WTC11 (cell line): ENCODE data around the gene BOC. TPM values are rescaled to one million over a fixed set of nuclear protein-coding genes. Genes with fewer than 3 reads are reported as not detected.
A peak's percentile ranks its signal among the peaks of the same experiment; 100 is the strongest.

Experiments used
- ATAC-seq: fragments of 200-7000 bp; cut with Tn5 transposase; 2 replicates; pipeline ENCODE4 v1.10.0; 2021; ENCODE audit warnings: mild to moderate bottlenecking, moderate library complexity
- CTCF ChIA-PET: fragments of 300-600 bp; sonication (Branson Sonifier 250); formaldehyde crosslinking; loops from one replicate; lab custom pipeline; 2021; ENCODE audit warnings: antibody characterized with exemption; lab: Charles Lee
- POLR2A ChIA-PET: fragments of 350-600 bp; sonication (Branson Sonifier 250); formaldehyde crosslinking; loops from one replicate; lab custom pipeline; 2021; ENCODE audit warnings: antibody characterized with exemption; lab: Charles Lee
- DNase-seq: peaks from one replicate; pipeline ENCODE4 v3.0.0; 2021; ENCODE audit warnings: low spot score
- H3K27ac Mint-ChIP-seq: 2 replicates; pipeline ENCODE4 v1.8.0; 2021; ENCODE audit warnings: mixed read lengths
- H3K27me3 Mint-ChIP-seq: 2 replicates; pipeline ENCODE4 v1.8.0; 2021; ENCODE audit warnings: low read depth, mild to moderate bottlenecking, moderate library complexity, mixed read lengths
- H3K36me3 Mint-ChIP-seq: 2 replicates; pipeline ENCODE4 v1.8.0; 2021; ENCODE audit warnings: mixed read lengths
- H3K4me1 Mint-ChIP-seq: 2 replicates; pipeline ENCODE4 v1.8.0; 2022; ENCODE audit warnings: mixed read lengths
- H3K4me3 Mint-ChIP-seq: 2 replicates; pipeline ENCODE4 v1.8.0; 2021; ENCODE audit warnings: mild to moderate bottlenecking, moderate library complexity, mixed read lengths
- H3K9me3 Mint-ChIP-seq: 2 replicates; pipeline ENCODE4 v1.8.0; 2021; ENCODE audit warnings: mixed read lengths
- ELF4 ChIP-seq: sonication (generic); formaldehyde crosslinking; IDR thresholded peaks from 2 replicates; pipeline ENCODE4 v1.8.1; 2022; ENCODE audit warnings: low read depth, mild to moderate bottlenecking, moderate library complexity, missing genetic modification reagents
- EMX1 ChIP-seq: fragments of 250-450 bp; sonication (Bioruptor Pico); IDR thresholded peaks from 2 replicates; pipeline ENCODE4 v1.8.0; 2021; ENCODE audit warnings: mild to moderate bottlenecking
- JUN ChIP-seq: sonication (generic); formaldehyde crosslinking; IDR thresholded peaks from 2 replicates; pipeline ENCODE4 v1.8.0; 2023; ENCODE audit warnings: mild to moderate bottlenecking, missing genetic modification reagents
- OVOL2 ChIP-seq: fragments of 250-450 bp; sonication (Bioruptor Pico); IDR thresholded peaks from 2 replicates; pipeline ENCODE4 v1.9.0; 2021; ENCODE audit warnings: mild to moderate bottlenecking, borderline replicate concordance
- RELA ChIP-seq: sonication (generic); formaldehyde crosslinking; IDR thresholded peaks from 2 replicates; pipeline ENCODE4 v1.8.1; 2022; ENCODE audit warnings: missing genetic modification reagents, mild to moderate bottlenecking, borderline replicate concordance
- RORB ChIP-seq: fragments of 250-450 bp; sonication (Bioruptor Pico); IDR thresholded peaks from 2 replicates; pipeline ENCODE4 v1.9.0; 2021; ENCODE audit warnings: mild to moderate bottlenecking
- SOX15 ChIP-seq: fragments of 250-450 bp; sonication (Bioruptor Pico); IDR thresholded peaks from 2 replicates; pipeline ENCODE4 v1.9.0; 2021; ENCODE audit warnings: mild to moderate bottlenecking
- ZBTB21 ChIP-seq: sonication (generic); formaldehyde crosslinking; IDR thresholded peaks from 2 replicates; pipeline ENCODE4 v1.8.1; 2023; ENCODE audit warnings: mild to moderate bottlenecking, missing genetic modification reagents, borderline replicate concordance
- ZNF317 ChIP-seq: sonication (generic); formaldehyde crosslinking; IDR thresholded peaks from 2 replicates; pipeline ENCODE4 v1.8.1; 2023; ENCODE audit warnings: low read depth, mild to moderate bottlenecking, moderate library complexity, missing genetic modification reagents, borderline replicate concordance
- ZNF396 ChIP-seq: fragments of 250-450 bp; sonication (Bioruptor Pico); IDR thresholded peaks from 2 replicates; pipeline ENCODE4 v1.8.0; 2021; ENCODE audit warnings: mild to moderate bottlenecking, moderate library complexity, borderline replicate concordance
- ZNF416 ChIP-seq: fragments of 250-450 bp; sonication (Bioruptor Pico); IDR thresholded peaks from 2 replicates; pipeline ENCODE4 v1.9.0; 2021; ENCODE audit warnings: mild to moderate bottlenecking, inconsistent platforms
- ZNF423 ChIP-seq: fragments of 250-450 bp; sonication (Bioruptor Pico); IDR thresholded peaks from 2 replicates; pipeline ENCODE4 v2.1.2; 2022; ENCODE audit warnings: mild to moderate bottlenecking, moderate library complexity
- ZNF671 ChIP-seq: fragments of 250-450 bp; sonication (Bioruptor Pico); IDR thresholded peaks from 2 replicates; pipeline ENCODE4 v1.8.0; 2021; ENCODE audit warnings: mild to moderate bottlenecking
- total RNA-seq: library from RNA; stranded (reverse); gene quantifications from 3 replicates; pipeline ENCODE4 v1.2.3, GENCODE V29; 2021
- TF ChIP-seq, protein P1 (sequence below): sonication (generic); formaldehyde crosslinking; IDR thresholded peaks from 2 replicates; pipeline ENCODE4 v1.8.0; 2022; ENCODE audit warnings: mild to moderate bottlenecking, missing genetic modification reagents
- TF ChIP-seq, protein P2 (sequence below): sonication (generic); formaldehyde crosslinking; IDR thresholded peaks from 2 replicates; pipeline ENCODE4 v1.8.0; 2023; ENCODE audit warnings: missing genetic modification reagents
- TF ChIP-seq, protein P3 (sequence below): sonication (generic); formaldehyde crosslinking; IDR thresholded peaks from 2 replicates; pipeline ENCODE4 v1.8.1; 2022; ENCODE audit warnings: low read depth, mild to moderate bottlenecking, moderate library complexity, missing genetic modification reagents, borderline replicate concordance
- TF ChIP-seq, protein P4 (sequence below): fragments of 200-600 bp; IDR thresholded peaks from 2 replicates; pipeline ENCODE4 v1.8.0; 2022; ENCODE audit warnings: antibody characterized with exemption
- TF ChIP-seq, protein P5 (sequence below): sonication (generic); formaldehyde crosslinking; IDR thresholded peaks from 2 replicates; pipeline ENCODE4 v1.8.1; 2022; ENCODE audit warnings: missing genetic modification reagents, borderline replicate concordance
- TF ChIP-seq, protein P6 (sequence below): sonication (generic); formaldehyde crosslinking; IDR thresholded peaks from 2 replicates; pipeline ENCODE4 v1.8.1; 2022; ENCODE audit warnings: mild to moderate bottlenecking, moderate library complexity, missing genetic modification reagents
- TF ChIP-seq, protein P7 (sequence below): sonication (generic); formaldehyde crosslinking; conservative IDR thresholded peaks from 2 replicates; pipeline ENCODE4 v1.8.1; 2022; ENCODE audit warnings: mild to moderate bottlenecking, missing genetic modification reagents
- TF ChIP-seq, protein P8 (sequence below): sonication (generic); formaldehyde crosslinking; IDR thresholded peaks from 2 replicates; pipeline ENCODE4 v1.8.1; 2023; ENCODE audit warnings: mild to moderate bottlenecking, missing genetic modification reagents

Gene BOC
- total RNA-seq, 1 experiment from 2014 or later = 8.0 TPM

DNA sequence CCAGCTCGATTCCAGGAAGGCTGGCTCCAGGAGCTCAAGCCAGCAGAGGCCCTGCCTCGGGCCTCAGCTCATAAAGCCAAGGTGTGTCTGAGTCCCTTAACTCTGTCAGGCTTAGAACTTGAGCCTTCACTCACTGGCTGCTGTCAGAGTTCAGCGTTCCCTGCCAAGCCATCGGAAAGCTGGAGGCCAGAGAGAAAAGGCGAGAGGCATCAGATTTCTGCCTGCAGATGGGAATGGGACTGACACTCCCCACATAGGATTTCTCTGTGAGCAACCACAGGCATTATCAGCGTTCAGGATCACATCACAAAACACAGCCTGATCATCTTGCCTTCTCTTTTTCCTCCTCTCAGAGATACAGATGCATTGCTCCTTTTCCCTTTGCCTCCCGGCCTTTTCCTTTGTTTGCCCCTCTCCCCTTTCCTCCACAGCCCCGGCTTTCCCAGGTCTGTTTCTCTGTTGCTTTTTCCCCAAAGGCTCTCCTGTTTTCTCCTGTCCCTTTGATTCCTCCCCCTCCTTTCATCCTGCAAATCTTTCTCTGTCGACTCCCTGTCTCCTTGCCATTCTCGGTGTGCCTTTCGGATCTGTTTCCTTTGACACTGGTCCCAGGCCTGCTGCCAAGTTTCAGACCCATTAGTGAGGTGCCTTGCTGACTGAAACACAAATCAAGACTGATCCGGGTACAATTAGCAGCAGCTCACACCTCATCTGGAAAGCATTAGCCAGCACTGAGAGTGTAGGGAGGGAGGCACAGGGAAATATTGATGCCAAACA lies 44.5 kb upstream of the BOC start (continued):
- TF ChIP-seq, protein P1, sequence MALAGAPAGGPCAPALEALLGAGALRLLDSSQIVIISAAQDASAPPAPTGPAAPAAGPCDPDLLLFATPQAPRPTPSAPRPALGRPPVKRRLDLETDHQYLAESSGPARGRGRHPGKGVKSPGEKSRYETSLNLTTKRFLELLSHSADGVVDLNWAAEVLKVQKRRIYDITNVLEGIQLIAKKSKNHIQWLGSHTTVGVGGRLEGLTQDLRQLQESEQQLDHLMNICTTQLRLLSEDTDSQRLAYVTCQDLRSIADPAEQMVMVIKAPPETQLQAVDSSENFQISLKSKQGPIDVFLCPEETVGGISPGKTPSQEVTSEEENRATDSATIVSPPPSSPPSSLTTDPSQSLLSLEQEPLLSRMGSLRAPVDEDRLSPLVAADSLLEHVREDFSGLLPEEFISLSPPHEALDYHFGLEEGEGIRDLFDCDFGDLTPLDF = no peak

DNA sequence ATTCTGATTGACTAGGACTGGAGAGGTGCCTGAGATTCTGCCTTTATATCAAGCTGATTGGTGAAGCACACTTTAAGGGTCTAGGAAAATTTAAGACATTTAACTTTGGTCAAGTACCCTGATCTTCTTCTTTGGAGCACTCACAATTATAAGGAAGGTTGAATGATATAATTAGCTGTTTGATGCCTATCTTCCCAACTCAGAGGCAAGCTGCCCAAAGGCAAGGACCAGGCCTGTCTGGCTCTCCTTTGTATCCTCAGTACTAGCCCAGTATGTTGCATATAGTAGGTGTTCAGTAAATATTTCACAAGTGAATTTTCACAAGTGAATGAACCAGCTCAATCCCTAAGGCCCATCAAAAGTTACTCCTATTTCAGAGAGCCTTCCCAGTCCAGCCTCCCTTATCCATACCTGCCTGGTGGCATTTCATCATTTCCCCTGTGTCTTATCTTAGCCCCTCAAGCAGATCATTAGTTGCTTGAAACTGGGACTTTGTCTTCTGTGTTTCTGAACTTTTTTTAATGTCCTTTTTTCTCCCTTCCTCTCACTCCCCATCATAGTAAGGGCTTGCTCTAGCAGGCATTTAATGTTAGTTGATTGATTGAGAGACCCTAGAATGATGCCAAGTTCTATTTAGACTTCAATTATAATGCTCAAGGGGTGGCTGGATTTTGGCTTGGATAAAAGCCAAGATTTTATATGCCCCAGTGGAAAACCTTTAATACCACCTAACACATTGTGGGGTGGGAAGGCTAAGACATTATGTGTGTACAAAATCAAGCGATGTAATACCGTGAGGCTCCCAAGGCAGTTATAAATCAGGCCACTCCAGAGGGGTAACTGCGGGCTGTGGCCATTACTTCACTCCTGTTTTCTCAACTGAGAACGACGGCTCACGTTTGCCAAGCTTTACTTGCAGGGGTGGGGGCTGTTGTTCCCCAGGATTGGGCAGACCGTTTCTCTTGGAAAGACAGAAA lies 43.2 kb upstream of the BOC start:
- H3K27me3 Mint-ChIP-seq = no peaks in the 10 kb centered on the region
- H3K9me3 Mint-ChIP-seq = peaks cover 5% of the 10 kb centered on the region
- DNase-seq (no peak), ATAC-seq (no peak)
- H3K4me1 Mint-ChIP-seq = peaks cover 16% of the 10 kb centered on the region
- H3K36me3 Mint-ChIP-seq = no peaks in the 10 kb centered on the region
- no peak overlapping the region for H3K27ac Mint-ChIP-seq
- no peak overlapping the region for H3K4me3 Mint-ChIP-seq
- CTCF ChIA-PET = no interaction called here
- TF ChIP-seq ZNF671 (CRISPR knock-in tag) (no peak), ZNF396 (CRISPR knock-in tag) (no peak), ZNF416 (CRISPR knock-in tag) (no peak), JUN (no peak), ZBTB21 (CRISPR knock-in tag) (no peak), EMX1 (CRISPR knock-in tag) (no peak), ZNF423 (CRISPR knock-in tag) (no peak)
- TF ChIP-seq, protein P2, sequence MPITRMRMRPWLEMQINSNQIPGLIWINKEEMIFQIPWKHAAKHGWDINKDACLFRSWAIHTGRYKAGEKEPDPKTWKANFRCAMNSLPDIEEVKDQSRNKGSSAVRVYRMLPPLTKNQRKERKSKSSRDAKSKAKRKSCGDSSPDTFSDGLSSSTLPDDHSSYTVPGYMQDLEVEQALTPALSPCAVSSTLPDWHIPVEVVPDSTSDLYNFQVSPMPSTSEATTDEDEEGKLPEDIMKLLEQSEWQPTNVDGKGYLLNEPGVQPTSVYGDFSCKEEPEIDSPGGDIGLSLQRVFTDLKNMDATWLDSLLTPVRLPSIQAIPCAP (CRISPR knock-in tag) = no peak
- TF ChIP-seq, protein P3, sequence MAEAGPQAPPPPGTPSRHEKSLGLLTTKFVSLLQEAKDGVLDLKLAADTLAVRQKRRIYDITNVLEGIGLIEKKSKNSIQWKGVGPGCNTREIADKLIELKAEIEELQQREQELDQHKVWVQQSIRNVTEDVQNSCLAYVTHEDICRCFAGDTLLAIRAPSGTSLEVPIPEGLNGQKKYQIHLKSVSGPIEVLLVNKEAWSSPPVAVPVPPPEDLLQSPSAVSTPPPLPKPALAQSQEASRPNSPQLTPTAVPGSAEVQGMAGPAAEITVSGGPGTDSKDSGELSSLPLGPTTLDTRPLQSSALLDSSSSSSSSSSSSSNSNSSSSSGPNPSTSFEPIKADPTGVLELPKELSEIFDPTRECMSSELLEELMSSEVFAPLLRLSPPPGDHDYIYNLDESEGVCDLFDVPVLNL (CRISPR knock-in tag) = no peak
- TF ChIP-seq, protein P4, sequence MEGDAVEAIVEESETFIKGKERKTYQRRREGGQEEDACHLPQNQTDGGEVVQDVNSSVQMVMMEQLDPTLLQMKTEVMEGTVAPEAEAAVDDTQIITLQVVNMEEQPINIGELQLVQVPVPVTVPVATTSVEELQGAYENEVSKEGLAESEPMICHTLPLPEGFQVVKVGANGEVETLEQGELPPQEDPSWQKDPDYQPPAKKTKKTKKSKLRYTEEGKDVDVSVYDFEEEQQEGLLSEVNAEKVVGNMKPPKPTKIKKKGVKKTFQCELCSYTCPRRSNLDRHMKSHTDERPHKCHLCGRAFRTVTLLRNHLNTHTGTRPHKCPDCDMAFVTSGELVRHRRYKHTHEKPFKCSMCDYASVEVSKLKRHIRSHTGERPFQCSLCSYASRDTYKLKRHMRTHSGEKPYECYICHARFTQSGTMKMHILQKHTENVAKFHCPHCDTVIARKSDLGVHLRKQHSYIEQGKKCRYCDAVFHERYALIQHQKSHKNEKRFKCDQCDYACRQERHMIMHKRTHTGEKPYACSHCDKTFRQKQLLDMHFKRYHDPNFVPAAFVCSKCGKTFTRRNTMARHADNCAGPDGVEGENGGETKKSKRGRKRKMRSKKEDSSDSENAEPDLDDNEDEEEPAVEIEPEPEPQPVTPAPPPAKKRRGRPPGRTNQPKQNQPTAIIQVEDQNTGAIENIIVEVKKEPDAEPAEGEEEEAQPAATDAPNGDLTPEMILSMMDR = no peak
- TF ChIP-seq, protein P5, sequence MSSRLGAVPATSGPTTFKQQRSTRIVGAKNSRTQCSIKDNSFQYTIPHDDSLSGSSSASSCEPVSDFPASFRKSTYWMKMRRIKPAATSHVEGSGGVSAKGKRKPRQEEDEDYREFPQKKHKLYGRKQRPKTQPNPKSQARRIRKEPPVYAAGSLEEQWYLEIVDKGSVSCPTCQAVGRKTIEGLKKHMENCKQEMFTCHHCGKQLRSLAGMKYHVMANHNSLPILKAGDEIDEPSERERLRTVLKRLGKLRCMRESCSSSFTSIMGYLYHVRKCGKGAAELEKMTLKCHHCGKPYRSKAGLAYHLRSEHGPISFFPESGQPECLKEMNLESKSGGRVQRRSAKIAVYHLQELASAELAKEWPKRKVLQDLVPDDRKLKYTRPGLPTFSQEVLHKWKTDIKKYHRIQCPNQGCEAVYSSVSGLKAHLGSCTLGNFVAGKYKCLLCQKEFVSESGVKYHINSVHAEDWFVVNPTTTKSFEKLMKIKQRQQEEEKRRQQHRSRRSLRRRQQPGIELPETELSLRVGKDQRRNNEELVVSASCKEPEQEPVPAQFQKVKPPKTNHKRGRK (CRISPR knock-in tag) = no peak
- POLR2A ChIA-PET = no interaction called here

DNA sequence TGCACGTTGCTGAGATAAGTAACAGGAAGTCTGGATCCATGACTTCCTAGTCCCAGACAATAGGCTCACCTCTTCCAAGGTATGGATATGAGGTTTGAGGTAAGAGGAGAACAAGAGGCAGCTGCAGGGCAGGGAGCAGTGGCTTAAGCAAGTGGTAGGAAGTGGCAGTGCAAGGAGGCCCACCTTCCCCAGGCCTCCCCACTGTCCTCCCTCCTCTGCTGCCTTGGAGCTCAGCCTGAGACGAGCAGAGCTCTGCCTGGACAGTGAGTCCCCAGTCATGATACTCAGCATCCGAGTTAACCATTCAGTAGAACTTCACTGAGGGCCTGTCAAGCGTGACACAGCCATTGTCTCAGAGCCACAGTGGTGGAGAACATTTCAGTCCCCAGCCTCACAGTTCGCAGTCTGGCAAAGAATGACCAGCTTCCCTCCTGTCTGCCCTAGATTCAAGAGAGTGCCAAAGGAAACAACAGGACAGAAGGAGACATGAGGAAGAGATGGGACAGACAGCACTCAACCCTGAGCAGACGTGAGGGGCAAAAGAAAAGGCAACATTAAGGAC lies 41.4 kb upstream of the BOC start:
- ChIA-PET POLR2A (no interaction called here), CTCF (interaction anchor here (1.1 kb wide), 1 partner anchor 88 kb away, joined by 3 read pairs; no protein-coding TSS in a partner anchor)
- Mint-ChIP-seq H3K27ac (no peak overlapping the region), H3K4me3 (no peak overlapping the region), H3K36me3 (no peaks in the 10 kb centered on the region), H3K4me1 (peaks cover 18% of the 10 kb centered on the region), H3K27me3 (no peaks in the 10 kb centered on the region; the same call in 1 of the 2 replicates), H3K9me3 (peaks cover 5% of the 10 kb centered on the region)
- ATAC-seq (peak; percentile 46; the same call in 1 of the 2 replicates), DNase-seq (no peak)
- TF ChIP-seq RELA (CRISPR knock-in tag) (no peak), OVOL2 (CRISPR knock-in tag) (no peak), ELF4 (no peak), SOX15 (CRISPR knock-in tag) (no peak), RORB (CRISPR knock-in tag) (no peak), ZNF317 (CRISPR knock-in tag) (no peak)
- TF ChIP-seq, protein P6, sequence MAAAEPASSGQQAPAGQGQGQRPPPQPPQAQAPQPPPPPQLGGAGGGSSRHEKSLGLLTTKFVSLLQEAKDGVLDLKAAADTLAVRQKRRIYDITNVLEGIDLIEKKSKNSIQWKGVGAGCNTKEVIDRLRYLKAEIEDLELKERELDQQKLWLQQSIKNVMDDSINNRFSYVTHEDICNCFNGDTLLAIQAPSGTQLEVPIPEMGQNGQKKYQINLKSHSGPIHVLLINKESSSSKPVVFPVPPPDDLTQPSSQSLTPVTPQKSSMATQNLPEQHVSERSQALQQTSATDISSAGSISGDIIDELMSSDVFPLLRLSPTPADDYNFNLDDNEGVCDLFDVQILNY (CRISPR knock-in tag) = no peak
- TF ChIP-seq, protein P7, sequence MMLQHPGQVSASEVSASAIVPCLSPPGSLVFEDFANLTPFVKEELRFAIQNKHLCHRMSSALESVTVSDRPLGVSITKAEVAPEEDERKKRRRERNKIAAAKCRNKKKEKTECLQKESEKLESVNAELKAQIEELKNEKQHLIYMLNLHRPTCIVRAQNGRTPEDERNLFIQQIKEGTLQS (CRISPR knock-in tag) = no peak
- TF ChIP-seq, protein P8, sequence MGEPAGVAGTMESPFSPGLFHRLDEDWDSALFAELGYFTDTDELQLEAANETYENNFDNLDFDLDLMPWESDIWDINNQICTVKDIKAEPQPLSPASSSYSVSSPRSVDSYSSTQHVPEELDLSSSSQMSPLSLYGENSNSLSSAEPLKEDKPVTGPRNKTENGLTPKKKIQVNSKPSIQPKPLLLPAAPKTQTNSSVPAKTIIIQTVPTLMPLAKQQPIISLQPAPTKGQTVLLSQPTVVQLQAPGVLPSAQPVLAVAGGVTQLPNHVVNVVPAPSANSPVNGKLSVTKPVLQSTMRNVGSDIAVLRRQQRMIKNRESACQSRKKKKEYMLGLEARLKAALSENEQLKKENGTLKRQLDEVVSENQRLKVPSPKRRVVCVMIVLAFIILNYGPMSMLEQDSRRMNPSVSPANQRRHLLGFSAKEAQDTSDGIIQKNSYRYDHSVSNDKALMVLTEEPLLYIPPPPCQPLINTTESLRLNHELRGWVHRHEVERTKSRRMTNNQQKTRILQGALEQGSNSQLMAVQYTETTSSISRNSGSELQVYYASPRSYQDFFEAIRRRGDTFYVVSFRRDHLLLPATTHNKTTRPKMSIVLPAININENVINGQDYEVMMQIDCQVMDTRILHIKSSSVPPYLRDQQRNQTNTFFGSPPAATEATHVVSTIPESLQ (CRISPR knock-in tag) = no peak
